GM12873 (cell line): ENCODE measurements around the gene MN1.

Experiments
- CTCF ChIP-seq: IDR thresholded peaks from 2 replicates; pipeline ENCODE4 v1.5.1; 2012; ENCODE audit warnings: low read depth, mild to moderate bottlenecking, moderate library complexity, low read length, control low read depth; ENCODE audit not compliant: insufficient read depth; ENCODE audit errors: missing control alignments

Gene MN1

GRCh38 chr22:27778294-27779090 lies 23.1 kb downstream of the MN1 start:
- TF ChIP-seq CTCF, result no peak

- TF ChIP-seq CTCF, result no peak
Observed at GRCh38 chr22:27777128-27777527, 24.4 kb downstream of the MN1 start.

GRCh38 chr22:27776650-27776958 lies 25.0 kb downstream of the MN1 start:
- TF ChIP-seq CTCF, result no peak

GRCh38 chr22:27775758-27776649 lies 25.6 kb downstream of the MN1 start:
- no peak for TF ChIP-seq CTCF

GRCh38 chr22:27775087-27775698 lies 26.4 kb downstream of the MN1 start:
- TF ChIP-seq CTCF, result no peak

- no peak for TF ChIP-seq CTCF
Observed at GRCh38 chr22:27774200-27774599, 27.4 kb downstream of the MN1 start.

GRCh38 chr22:27772984-27773498 lies 28.5 kb downstream of the MN1 start:
- no peak for TF ChIP-seq CTCF
